HepG2 (cell line): ENCODE measurements around the gene STMN3. TPM values are rescaled to one million over a fixed set of nuclear protein-coding genes. Genes with fewer than 3 reads are reported as not detected.
A peak's percentile ranks its signal among the peaks of the same experiment; 100 is the strongest.

Experiments used
- GABPB1 ChIP-seq: IDR thresholded peaks from 2 replicates; pipeline ENCODE4 v1.6.1; 2016; ENCODE audit warnings: mild to moderate bottlenecking, missing genetic modification reagents, moderate library complexity, missing compliant biosample characterization
- LCORL ChIP-seq, 2 experiments: fragments of 450-650 bp in 1 of 2; sonication (generic) in 1 of 2; formaldehyde crosslinking in 1 of 2; IDR thresholded peaks; 2 replicates each; pipeline versions ENCODE4 v1.5.0 to v1.6.1; 2017 to 2020; ENCODE audit warnings: antibody characterized with exemption in 1 of 2, missing genetic modification reagents in 1 of 2
- NFYB ChIP-seq: sonication (generic); formaldehyde crosslinking; IDR thresholded peaks from 2 replicates; pipeline ENCODE4 v1.4.0; 2020; ENCODE audit warnings: missing genetic modification reagents
- PAWR ChIP-seq: sonication (generic); formaldehyde crosslinking; IDR thresholded peaks from 2 replicates; pipeline ENCODE4 v1.4.0; 2020; ENCODE audit warnings: missing genetic modification reagents, mild to moderate bottlenecking, borderline replicate concordance
- PREB ChIP-seq: sonication (generic); formaldehyde crosslinking; IDR thresholded peaks from 2 replicates; pipeline ENCODE4 v1.4.0; 2020; ENCODE audit warnings: missing genetic modification reagents
- SATB2 ChIP-seq: sonication (generic); formaldehyde crosslinking; IDR thresholded peaks from 2 replicates; pipeline ENCODE4 v1.5.0; 2020; ENCODE audit warnings: missing genetic modification reagents
- TFDP2 ChIP-seq: sonication (generic); formaldehyde crosslinking; IDR thresholded peaks from 2 replicates; pipeline ENCODE4 v1.4.0; 2020; ENCODE audit warnings: missing genetic modification reagents
- TMF1 ChIP-seq: sonication (generic); formaldehyde crosslinking; IDR thresholded peaks from 2 replicates; pipeline ENCODE4 v1.8.1; 2022; ENCODE audit warnings: low read depth, missing genetic modification reagents
- UBTF ChIP-seq: sonication (generic); formaldehyde crosslinking; IDR thresholded peaks from 2 replicates; pipeline ENCODE4 v1.4.0; 2020; ENCODE audit warnings: mild to moderate bottlenecking, missing genetic modification reagents
- ZNF589 ChIP-seq: sonication (generic); formaldehyde crosslinking; conservative IDR thresholded peaks from 2 replicates; pipeline ENCODE4 v1.8.0; 2022; ENCODE audit warnings: mild to moderate bottlenecking, moderate library complexity, missing genetic modification reagents
- ZNF616 ChIP-seq: sonication (generic); formaldehyde crosslinking; IDR thresholded peaks from 2 replicates; pipeline ENCODE4 v1.5.0; 2020; ENCODE audit warnings: low read depth, mild to moderate bottlenecking, missing genetic modification reagents
- ZNF646 ChIP-seq: sonication (generic); formaldehyde crosslinking; IDR thresholded peaks from 2 replicates; pipeline ENCODE4 v1.9.0; 2021; ENCODE audit warnings: mild to moderate bottlenecking, missing genetic modification reagents
- ZNF740 ChIP-seq: sonication (generic); formaldehyde crosslinking; IDR thresholded peaks from 2 replicates; pipeline ENCODE4 v1.4.0; 2020; ENCODE audit warnings: missing genetic modification reagents
- ZNF780A ChIP-seq: sonication (generic); formaldehyde crosslinking; IDR thresholded peaks from 2 replicates; pipeline ENCODE4 v1.8.0; 2022; ENCODE audit warnings: mild to moderate bottlenecking, missing genetic modification reagents, moderate library complexity
- polyA plus RNA-seq, 8 experiments: library from polyadenylated mRNA; depleted of rRNA in 3 of 8; stranded (reverse) in 7 of 8; unstranded in 1 of 8; fragments of >200 nt; fragmentation: Illumina TruSeq in 4 of 8; extraction: Trizol in 4 of 8; gene quantifications; 2 replicates each; pipeline versions ENCODE4 v1.2.1 to v1.2.3, GENCODE V29; 2011 to 2016; ENCODE audit warnings: low read depth in 4 of 8, missing spikeins in 1 of 8, mixed read lengths in 1 of 8; ENCODE audit not compliant: insufficient read depth in 1 of 8
- total RNA-seq, 5 experiments: library from RNA; depleted of rRNA; stranded (reverse); fragments of >200 nt; fragmentation: Illumina TruSeq; extraction: Trizol; gene quantifications; 2 replicates each; pipeline ENCODE4 v1.2.3, GENCODE V29; 2016; ENCODE audit warnings: low read depth in 1 of 5

Gene STMN3
- total and polyA plus RNA-seq, 2 of the 13 experiments (the other 11 are each of a cell fraction or from before 2014, with no cell fraction given), result 21.0 to 48.3 TPM

- TF ChIP-seq SATB2 (CRISPR knock-in tag) (peak; percentile 97), PREB (no peak), TMF1 (CRISPR knock-in tag) (peak; percentile 99), TFDP2 (CRISPR knock-in tag) (peak; percentile 85), PAWR (CRISPR knock-in tag) (peak; percentile 85; the same call in 1 of the 2 replicates), ZNF616 (CRISPR knock-in tag) (peak; percentile 87; the same call in 1 of the 2 replicates), NFYB (peak; percentile 50; the same call in 1 of the 2 replicates), UBTF (CRISPR knock-in tag) (peak; percentile 97), GABPB1 (CRISPR knock-in tag) (peak; percentile 91), ZNF589 (peak; percentile 99), ZNF780A (peak; percentile 95; the same call in 1 of the 2 replicates), ZNF740 (CRISPR knock-in tag) (0 out of 2 replicates have a peak, but pooled peaks have one; percentile 72), LCORL (IDR thresholded peaks at IDR 0.05) (no peak), LCORL (CRISPR knock-in tag; IDR thresholded peaks at IDR 0.05) (peak; percentile 89), ZNF646 (CRISPR knock-in tag) (0 out of 2 replicates have a peak, but pooled peaks have one; percentile 56)
Observed at GRCh38 chr20:63653041-63653973, at the start of gene STMN3 (continued).
